DMS53 treated with DMSO at 0.1 percent for 48 hours (cell line): ENCODE results near the gene SUPT5H.

Experiments
- DNase-seq: peaks from one replicate; lab custom pipeline; 2025; ENCODE audit not compliant: unreplicated experiment; lab: John Stamatoyannopoulos, UW

SUPT5H gene

GRCh38 chr19:39518458-39518857 lies 73.1 kb downstream of the SUPT5H start:
- no peak for DNase-seq

DNA sequence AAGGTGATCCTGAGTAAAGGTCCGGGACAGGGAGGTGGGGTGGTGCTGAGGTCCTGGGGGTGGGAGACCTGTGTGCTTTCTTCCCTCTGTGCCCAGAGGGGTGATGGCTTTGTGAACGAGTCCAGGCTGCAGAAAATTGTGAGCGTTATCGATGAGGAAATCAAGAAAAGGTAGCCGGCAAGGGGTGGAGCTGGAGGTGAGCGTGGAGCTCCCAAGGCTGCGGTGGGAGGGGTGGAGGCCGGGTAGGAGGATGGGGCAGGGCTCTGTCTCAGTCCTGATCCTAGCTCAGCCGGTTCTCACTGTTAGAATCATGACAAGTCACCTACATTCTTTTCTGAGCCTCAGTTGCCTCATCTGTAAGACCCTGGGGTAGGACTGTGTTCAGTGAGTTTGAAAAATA lies 73.6 kb downstream of the SUPT5H start:
- no peak for DNase-seq

DNA sequence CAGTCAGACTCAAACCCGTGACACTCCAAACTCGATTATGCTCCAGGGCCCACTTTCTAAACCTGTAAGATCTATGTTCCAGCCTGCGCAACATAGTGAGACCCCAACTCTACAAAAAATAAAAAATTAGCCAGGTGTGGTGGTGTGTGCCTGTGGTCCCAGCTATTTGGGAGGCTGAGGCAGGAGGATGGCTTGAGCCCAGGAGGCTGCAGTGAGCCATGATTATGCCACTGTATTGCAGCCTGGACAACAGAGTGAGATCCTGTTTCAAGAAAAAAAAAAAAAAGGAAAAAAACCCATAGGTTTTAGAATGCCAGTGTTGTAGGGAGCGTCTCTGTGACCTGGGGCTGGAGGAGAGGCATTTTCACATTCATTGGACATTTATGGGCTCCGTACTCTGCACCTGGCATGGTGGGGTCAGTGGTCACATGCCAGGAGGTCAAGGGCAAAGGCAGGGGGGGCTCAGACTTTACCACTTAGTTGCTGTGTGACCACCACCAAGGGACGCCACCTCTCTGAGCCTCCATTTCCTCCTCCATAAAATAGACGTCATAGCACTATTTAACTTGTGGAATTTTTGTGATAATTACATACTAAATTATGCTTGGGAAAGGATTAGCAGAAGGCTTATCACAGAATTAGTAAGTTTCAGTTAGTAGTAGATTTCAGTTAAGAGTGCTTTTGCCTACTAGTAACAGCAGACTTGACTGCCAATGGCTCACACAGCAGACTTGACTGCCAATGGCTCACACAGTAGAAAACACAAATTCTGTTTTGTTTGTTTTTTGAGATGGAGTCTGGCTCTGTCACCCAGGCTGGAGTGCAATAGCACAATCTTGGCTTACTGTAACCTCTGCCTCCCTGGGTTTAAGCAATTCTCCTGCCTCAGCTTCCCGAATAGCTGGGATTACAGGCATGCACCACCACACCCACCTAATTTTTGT lies 75.4 kb downstream of the SUPT5H start:
- no peak for DNase-seq

GRCh38 chr19:39524495-39524894 lies 79.1 kb downstream of the SUPT5H start:
- no peak for DNase-seq

- DNase-seq = no peak
Observed at GRCh38 chr19:39525205-39525604, 79.8 kb downstream of the SUPT5H start.
